ENCODE results near the gene GPR161.

GPR161 gene

GRCh38 chr1:168050307-168050706 is 86.4 kb downstream of the GPR161 start:
- H3K4me3 ChIP-seq (ENCODE audit: low read depth, low read length) = no peak overlapping the region

GRCh38 chr1:168045311-168045710 is 91.4 kb downstream of the GPR161 start:
- H3K4me3 ChIP-seq (ENCODE audit: low read depth, low read length) = no peak overlapping the region

- no peak overlapping the region for H3K4me3 ChIP-seq (ENCODE audit: low read depth, low read length)
Measured at GRCh38 chr1:168042362-168042761, 94.4 kb downstream of the GPR161 start.

DNA sequence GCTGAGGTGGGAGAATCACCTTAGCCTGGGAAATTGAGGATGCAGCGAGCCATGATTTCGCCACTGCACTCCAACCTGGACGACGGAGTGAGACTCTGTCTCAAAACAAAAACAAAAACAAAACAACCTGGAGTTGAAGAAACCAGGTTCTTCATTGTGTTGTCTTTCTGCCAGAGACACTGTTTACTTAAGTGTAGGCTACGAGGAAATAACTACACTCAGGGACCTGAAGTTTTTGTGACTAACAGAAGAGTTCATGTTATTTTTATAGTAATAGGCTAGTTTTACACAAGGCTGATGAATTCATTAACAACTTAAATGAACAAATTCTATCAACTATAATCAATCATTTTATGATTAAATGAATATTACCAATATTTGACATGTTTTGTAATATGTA is 101.4 kb downstream of the GPR161 start:
- H3K4me3 ChIP-seq (ENCODE audit: low read depth, low read length) = no peak overlapping the region

DNA sequence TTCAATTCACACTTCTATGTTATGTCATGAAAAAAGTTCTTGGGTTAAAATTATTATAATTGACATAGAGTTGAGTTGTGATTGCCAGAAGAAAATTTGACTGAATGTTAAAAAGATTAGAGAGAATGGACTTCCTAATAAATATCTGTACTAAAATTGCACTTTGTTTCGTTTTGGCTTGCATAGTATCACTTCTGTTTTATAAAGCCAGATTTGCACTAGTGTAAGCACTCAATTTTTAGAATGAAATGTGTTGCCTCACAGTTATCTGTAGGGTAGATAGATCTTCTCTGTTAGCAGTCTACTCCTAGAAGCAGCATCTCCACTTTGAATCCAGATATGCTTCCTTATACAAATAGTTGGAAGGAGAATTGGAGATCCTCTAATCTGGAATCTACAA is 104.7 kb downstream of the GPR161 start:
- no peak overlapping the region for H3K4me3 ChIP-seq (ENCODE audit: low read depth, low read length)

DNA sequence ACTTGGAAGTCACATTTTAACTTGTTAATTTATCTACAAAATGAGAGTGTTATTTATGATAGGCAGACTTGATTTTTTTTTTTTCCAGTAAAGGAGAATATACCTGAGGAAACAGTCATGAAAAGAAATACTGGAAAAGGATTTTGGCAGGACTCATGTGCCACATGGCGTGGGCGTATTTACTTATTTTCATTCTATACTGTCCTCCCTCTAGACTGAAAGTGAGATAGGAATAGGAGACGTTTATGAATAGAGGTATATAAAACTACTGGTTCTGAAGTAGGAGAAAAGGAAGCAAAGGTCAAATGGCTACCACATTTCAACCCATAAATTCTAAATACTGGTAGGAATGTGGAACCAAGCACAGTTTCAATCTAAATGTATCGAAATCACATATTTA is 105.1 kb downstream of the GPR161 start:
- no peak overlapping the region for H3K4me3 ChIP-seq (ENCODE audit: low read depth, low read length)

GRCh38 chr1:168031198-168031597 is 105.5 kb downstream of the GPR161 start:
- no peak overlapping the region for H3K4me3 ChIP-seq (ENCODE audit: low read depth, low read length)

All from iPS-11a (cell line).